22Rv1 (cell line): ENCODE measurements around the gene LAMA3.

Experiments
- ZFX ChIP-seq: fragments of 450-650 bp; IDR thresholded peaks from 2 replicates; pipeline ENCODE4 v1.6.1; 2017; ENCODE audit warnings: antibody characterized with exemption, borderline replicate concordance
- TF ChIP-seq, protein P1 (sequence below): fragments of 450-650 bp; IDR thresholded peaks from 2 replicates; pipeline ENCODE4 v1.5.1; 2017; ENCODE audit warnings: mild to moderate bottlenecking

DNA sequence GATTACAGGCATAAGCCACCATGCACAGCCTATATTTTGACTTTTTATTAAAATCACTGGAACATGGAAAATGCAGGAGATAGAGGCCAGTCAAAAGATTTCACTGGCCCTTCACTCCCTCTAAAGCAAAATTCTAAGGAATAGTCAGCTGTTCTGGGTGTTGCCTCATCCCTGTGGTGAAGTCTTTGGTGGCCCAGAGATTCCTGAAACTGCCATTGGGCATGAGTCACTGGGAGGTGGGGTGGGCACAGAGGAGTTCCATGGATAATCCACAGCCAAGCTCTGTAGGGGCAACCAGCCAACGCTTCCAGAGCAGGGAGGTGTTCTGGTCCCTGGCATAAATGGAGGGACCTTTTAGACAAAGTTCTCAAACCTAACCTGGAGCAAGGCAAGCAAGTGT, 235.6 kb downstream of the LAMA3 start:
- TF ChIP-seq, protein P1, sequence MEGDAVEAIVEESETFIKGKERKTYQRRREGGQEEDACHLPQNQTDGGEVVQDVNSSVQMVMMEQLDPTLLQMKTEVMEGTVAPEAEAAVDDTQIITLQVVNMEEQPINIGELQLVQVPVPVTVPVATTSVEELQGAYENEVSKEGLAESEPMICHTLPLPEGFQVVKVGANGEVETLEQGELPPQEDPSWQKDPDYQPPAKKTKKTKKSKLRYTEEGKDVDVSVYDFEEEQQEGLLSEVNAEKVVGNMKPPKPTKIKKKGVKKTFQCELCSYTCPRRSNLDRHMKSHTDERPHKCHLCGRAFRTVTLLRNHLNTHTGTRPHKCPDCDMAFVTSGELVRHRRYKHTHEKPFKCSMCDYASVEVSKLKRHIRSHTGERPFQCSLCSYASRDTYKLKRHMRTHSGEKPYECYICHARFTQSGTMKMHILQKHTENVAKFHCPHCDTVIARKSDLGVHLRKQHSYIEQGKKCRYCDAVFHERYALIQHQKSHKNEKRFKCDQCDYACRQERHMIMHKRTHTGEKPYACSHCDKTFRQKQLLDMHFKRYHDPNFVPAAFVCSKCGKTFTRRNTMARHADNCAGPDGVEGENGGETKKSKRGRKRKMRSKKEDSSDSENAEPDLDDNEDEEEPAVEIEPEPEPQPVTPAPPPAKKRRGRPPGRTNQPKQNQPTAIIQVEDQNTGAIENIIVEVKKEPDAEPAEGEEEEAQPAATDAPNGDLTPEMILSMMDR, result no peak
- TF ChIP-seq ZFX, result no peak
